Neural cell (in vitro differentiated cells): ENCODE measurements around the gene VPS8.

ENCODE experiments used
- CTCF ChIP-seq: fragments of 450-650 bp; IDR thresholded peaks from 2 replicates; pipeline ENCODE4 v1.5.1; 2014; ENCODE audit warnings: antibody characterized with exemption, mild to moderate bottlenecking, moderate library complexity; ENCODE audit not compliant: poor library complexity, severe bottlenecking
- EZH2 ChIP-seq: fragments of 200-600, 300-800 bp; shearing (Covaris generic), sonication (generic); IDR thresholded peaks from 2 replicates; pipeline ENCODE4 v1.6.1; 2014; ENCODE audit warnings: antibody characterized with exemption, low read length, borderline replicate concordance, mild to moderate bottlenecking; ENCODE audit not compliant: insufficient read depth, poor library complexity, severe bottlenecking
- POLR2AphosphoS5 ChIP-seq: IDR thresholded peaks from 2 replicates; pipeline ENCODE4 v1.6.1; 2012
- SMC3 ChIP-seq: fragments of 450-650 bp; conservative IDR thresholded peaks from 2 replicates; pipeline ENCODE4 v1.6.1; 2014; ENCODE audit warnings: antibody characterized with exemption, mild to moderate bottlenecking, moderate library complexity; ENCODE audit not compliant: poor library complexity

- TF ChIP-seq CTCF (no peak), POLR2AphosphoS5 (no peak), SMC3 (no peak), EZH2 (no peak)
Observed at GRCh38 chr3:184784731-184785500, 27.1 kb upstream of the VPS8 start.
